GM23338 (cell line): ENCODE measurements around the gene SCPEP1. TPM values are rescaled to one million over a fixed set of nuclear protein-coding genes. Genes with fewer than 3 reads are reported as not detected.

Experiments used
- ATAC-seq: fragments of 200-7000 bp; cut with Tn5 transposase; 3 replicates; pipeline ENCODE4 v1.9.1; 2020
- DNase-seq: peaks from one replicate; pipeline ENCODE4 v3.0.0-alpha.2; 2015; ENCODE audit warnings: low spot score
- H2AFZ ChIP-seq: fragments of 200-600 bp; sonication (generic); 2 replicates; pipeline ENCODE4 v1.8.0; 2016; ENCODE audit warnings: antibody characterized with exemption, mild to moderate bottlenecking, moderate library complexity
- H3F3A ChIP-seq: fragments of 200-600 bp; sonication (generic); replicated peaks from 2 replicates; pipeline ENCODE4 v1.8.0; 2017; ENCODE audit warnings: antibody characterized with exemption, mixed run types, low read depth
- H3K27ac ChIP-seq: fragments of 200-600 bp; sonication (generic); 2 replicates; pipeline ENCODE4 v1.6.1; 2016; ENCODE audit warnings: low read depth
- H3K27me3 ChIP-seq: fragments of 200-600 bp; sonication (generic); 2 replicates; pipeline ENCODE4 v1.8.0; 2016; ENCODE audit warnings: mild to moderate bottlenecking, mixed run types, moderate library complexity; ENCODE audit not compliant: insufficient read depth
- H3K36me3 ChIP-seq: fragments of 200-600 bp; sonication (generic); 2 replicates; pipeline ENCODE4 v1.8.0; 2016; ENCODE audit warnings: mild to moderate bottlenecking; ENCODE audit not compliant: insufficient read depth
- H3K4me1 ChIP-seq: fragments of 200-600 bp; sonication (generic); 2 replicates; pipeline ENCODE4 v1.8.0; 2016; ENCODE audit warnings: mild to moderate bottlenecking, moderate library complexity; ENCODE audit not compliant: insufficient read depth
- H3K4me2 ChIP-seq: fragments of 200-600 bp; sonication (generic); 2 replicates; pipeline ENCODE4 v1.7.1; 2017; ENCODE audit warnings: mixed run types
- H3K4me3 ChIP-seq: fragments of 200-600 bp; sonication (generic); 2 replicates; pipeline ENCODE4 v1.6.1; 2016; ENCODE audit warnings: mixed run types
- H3K79me2 ChIP-seq: fragments of 200-600 bp; sonication (generic); replicated peaks from 2 replicates; pipeline ENCODE4 v1.8.0; 2017; ENCODE audit warnings: mild to moderate bottlenecking; ENCODE audit not compliant: insufficient read depth
- H3K9me2 ChIP-seq: fragments of 200-600 bp; sonication (generic); 2 replicates; pipeline ENCODE4 v1.8.0; 2017; ENCODE audit not compliant: insufficient read depth
- H4K20me1 ChIP-seq: fragments of 200-600 bp; sonication (generic); replicated peaks from 2 replicates; pipeline ENCODE4 v1.8.0; 2017; ENCODE audit warnings: mild to moderate bottlenecking; ENCODE audit not compliant: insufficient read depth
- H3K27ac Mint-ChIP-seq: 2 replicates; pipeline ENCODE4 v1.8.0; 2020; ENCODE audit warnings: inconsistent platforms, mild to moderate bottlenecking, moderate library complexity, mixed read lengths
- H3K27me3 Mint-ChIP-seq: 3 replicates; pipeline ENCODE4 v1.8.0; 2022; ENCODE audit warnings: low read depth, mild to moderate bottlenecking, moderate library complexity, mixed read lengths, inconsistent platforms; ENCODE audit not compliant: insufficient read depth, poor library complexity
- H3K36me3 Mint-ChIP-seq: 3 replicates; pipeline ENCODE4 v1.8.0; 2021; ENCODE audit warnings: low read depth, mild to moderate bottlenecking, inconsistent platforms, moderate library complexity, mixed read lengths
- H3K4me1 Mint-ChIP-seq: 3 replicates; pipeline ENCODE4 v1.8.0; 2020; ENCODE audit warnings: mild to moderate bottlenecking, inconsistent platforms, mixed read lengths
- H3K4me3 Mint-ChIP-seq: 3 replicates; pipeline ENCODE4 v1.8.0; 2021; ENCODE audit warnings: moderate library complexity, mild to moderate bottlenecking, inconsistent platforms, mixed read lengths
- H3K9me3 Mint-ChIP-seq: 3 replicates; pipeline ENCODE4 v1.8.0; 2020; ENCODE audit warnings: moderate library complexity, mild to moderate bottlenecking, inconsistent platforms, mixed read lengths
- CREB1 ChIP-seq: fragments of 250-450 bp; sonication (Bioruptor Pico); IDR thresholded peaks from 2 replicates; pipeline ENCODE4 v1.5.0; 2020; ENCODE audit warnings: low read depth, mild to moderate bottlenecking, moderate library complexity
- EZH2 ChIP-seq: fragments of 200-600 bp; sonication (generic); IDR thresholded peaks from one replicate; pipeline ENCODE4 v1.8.0; 2017; ENCODE audit warnings: antibody characterized with exemption, mild to moderate bottlenecking, low read depth; ENCODE audit not compliant: unreplicated experiment
- JUNB ChIP-seq: IDR thresholded peaks from one replicate; pipeline ENCODE4 v1.6.1; 2016; ENCODE audit warnings: antibody characterized with exemption; ENCODE audit not compliant: unreplicated experiment
- ZNF114 ChIP-seq: fragments of 250-450 bp; sonication (Bioruptor Pico); IDR thresholded peaks from 2 replicates; pipeline ENCODE4 v1.5.0; 2020; ENCODE audit warnings: mild to moderate bottlenecking, moderate library complexity
- polyA plus RNA-seq: library from polyadenylated mRNA; unstranded; fragments of >200 nt; fragmentation: Nextera tagmentation; extraction: Ambion mirVana; gene quantifications from 2 replicates; pipeline ENCODE4 v1.2.1, GENCODE V29; 2016
- total RNA-seq: library from RNA; depleted of rRNA; stranded (reverse); fragments of >200 nt; shearing (Covaris generic); gene quantifications from 2 replicates; pipeline ENCODE4 v1.2.3, GENCODE V29; 2014
- TF ChIP-seq, protein P1 (sequence below): fragments of 250-450 bp; sonication (Bioruptor Pico); IDR thresholded peaks from 2 replicates; pipeline ENCODE4 v1.5.0; 2020; ENCODE audit warnings: mild to moderate bottlenecking, moderate library complexity
- TF ChIP-seq, protein P2 (sequence below): IDR thresholded peaks from 2 replicates; pipeline ENCODE4 v1.6.1; 2016; ENCODE audit warnings: antibody characterized with exemption

SCPEP1 gene
- total and polyA plus RNA-seq, 2 experiments from 2014 or later: 46.6 to 52.1 TPM

DNA sequence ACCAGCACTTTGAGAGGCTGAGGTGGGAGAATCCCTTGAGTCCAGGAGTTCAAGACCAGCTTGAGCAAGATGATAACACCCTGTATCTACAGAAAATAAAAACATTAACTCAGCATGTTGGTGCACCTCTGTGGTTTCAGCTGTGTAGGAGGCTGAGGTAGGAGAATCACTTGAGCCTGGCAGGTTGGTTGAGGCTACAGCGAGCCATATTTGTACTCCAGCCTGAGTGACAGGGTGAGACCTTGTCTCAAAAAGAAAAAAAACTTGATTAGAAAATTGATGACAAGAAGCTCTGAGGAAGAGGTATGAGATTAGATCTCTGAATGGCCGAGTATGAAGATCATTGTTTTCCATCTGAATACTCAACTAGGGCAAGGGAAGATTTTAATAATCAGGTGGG is 31.0 kb downstream of the SCPEP1 start (continued):
- TF ChIP-seq, protein P1, sequence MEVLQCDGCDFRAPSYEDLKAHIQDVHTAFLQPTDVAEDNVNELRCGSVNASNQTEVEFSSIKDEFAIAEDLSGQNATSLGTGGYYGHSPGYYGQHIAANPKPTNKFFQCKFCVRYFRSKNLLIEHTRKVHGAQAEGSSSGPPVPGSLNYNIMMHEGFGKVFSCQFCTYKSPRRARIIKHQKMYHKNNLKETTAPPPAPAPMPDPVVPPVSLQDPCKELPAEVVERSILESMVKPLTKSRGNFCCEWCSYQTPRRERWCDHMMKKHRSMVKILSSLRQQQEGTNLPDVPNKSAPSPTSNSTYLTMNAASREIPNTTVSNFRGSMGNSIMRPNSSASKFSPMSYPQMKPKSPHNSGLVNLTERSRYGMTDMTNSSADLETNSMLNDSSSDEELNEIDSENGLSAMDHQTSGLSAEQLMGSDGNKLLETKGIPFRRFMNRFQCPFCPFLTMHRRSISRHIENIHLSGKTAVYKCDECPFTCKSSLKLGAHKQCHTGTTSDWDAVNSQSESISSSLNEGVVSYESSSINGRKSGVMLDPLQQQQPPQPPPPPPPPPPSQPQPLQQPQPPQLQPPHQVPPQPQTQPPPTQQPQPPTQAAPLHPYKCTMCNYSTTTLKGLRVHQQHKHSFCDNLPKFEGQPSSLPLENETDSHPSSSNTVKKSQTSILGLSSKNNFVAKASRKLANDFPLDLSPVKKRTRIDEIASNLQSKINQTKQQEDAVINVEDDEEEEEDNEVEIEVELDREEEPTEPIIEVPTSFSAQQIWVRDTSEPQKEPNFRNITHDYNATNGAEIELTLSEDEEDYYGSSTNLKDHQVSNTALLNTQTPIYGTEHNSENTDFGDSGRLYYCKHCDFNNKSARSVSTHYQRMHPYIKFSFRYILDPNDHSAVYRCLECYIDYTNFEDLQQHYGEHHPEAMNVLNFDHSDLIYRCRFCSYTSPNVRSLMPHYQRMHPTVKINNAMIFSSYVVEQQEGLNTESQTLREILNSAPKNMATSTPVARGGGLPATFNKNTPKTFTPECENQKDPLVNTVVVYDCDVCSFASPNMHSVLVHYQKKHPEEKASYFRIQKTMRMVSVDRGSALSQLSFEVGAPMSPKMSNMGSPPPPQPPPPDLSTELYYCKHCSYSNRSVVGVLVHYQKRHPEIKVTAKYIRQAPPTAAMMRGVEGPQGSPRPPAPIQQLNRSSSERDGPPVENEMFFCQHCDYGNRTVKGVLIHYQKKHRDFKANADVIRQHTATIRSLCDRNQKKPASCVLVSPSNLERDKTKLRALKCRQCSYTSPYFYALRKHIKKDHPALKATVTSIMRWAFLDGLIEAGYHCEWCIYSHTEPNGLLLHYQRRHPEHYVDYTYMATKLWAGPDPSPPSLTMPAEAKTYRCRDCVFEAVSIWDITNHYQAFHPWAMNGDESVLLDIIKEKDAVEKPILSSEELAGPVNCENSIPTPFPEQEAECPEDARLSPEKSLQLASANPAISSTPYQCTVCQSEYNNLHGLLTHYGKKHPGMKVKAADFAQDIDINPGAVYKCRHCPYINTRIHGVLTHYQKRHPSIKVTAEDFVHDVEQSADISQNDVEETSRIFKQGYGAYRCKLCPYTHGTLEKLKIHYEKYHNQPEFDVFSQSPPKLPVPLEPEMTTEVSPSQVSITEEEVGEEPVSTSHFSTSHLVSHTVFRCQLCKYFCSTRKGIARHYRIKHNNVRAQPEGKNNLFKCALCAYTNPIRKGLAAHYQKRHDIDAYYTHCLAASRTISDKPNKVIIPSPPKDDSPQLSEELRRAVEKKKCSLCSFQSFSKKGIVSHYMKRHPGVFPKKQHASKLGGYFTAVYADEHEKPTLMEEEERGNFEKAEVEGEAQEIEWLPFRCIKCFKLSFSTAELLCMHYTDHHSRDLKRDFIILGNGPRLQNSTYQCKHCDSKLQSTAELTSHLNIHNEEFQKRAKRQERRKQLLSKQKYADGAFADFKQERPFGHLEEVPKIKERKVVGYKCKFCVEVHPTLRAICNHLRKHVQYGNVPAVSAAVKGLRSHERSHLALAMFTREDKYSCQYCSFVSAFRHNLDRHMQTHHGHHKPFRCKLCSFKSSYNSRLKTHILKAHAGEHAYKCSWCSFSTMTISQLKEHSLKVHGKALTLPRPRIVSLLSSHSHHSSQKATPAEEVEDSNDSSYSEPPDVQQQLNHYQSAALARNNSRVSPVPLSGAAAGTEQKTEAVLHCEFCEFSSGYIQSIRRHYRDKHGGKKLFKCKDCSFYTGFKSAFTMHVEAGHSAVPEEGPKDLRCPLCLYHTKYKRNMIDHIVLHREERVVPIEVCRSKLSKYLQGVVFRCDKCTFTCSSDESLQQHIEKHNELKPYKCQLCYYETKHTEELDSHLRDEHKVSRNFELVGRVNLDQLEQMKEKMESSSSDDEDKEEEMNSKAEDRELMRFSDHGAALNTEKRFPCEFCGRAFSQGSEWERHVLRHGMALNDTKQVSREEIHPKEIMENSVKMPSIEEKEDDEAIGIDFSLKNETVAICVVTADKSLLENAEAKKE (CRISPR knock-in tag): no peak
- TF ChIP-seq CREB1 (CRISPR knock-in tag): no peak
- TF ChIP-seq JUNB: no peak

DNA sequence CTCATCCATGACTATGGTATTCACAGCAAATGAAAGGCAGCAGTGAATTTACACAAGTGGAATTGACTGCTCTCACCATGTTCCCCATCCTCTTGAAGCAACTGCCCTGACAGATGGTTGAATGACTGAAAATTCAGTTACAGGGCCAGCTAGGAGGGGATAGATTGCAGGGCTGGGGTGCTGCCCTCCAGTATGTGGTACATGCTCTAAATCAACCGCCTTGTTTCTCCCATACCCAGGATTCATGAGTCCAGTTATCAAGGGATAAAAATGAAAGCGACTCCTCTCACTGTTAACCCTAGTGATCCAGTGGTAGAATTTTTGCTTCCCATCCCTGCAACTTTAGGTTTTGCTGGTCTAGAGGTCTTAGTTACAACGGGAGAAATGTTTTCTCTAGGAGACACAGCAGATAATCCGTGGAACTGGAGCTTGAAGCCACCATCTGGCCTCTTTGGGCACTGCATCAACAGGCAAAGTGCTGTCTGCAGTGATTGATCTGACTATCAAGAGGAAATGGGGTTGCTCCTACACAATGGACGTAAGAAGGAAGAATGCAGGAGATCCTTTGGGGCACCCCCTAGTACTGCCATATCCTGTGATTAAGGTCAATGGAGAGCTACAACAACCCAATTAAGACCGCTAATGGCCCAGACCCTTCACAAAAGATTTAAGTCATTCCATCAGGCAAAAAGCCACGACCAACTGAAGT is 32.0 kb downstream of the SCPEP1 start:
- Histone ChIP-seq H3K27me3 (no peaks in the 10 kb centered on the region), H4K20me1 (no peaks in the 10 kb centered on the region), H3K36me3 (no peaks in the 10 kb centered on the region; the same call in 1 of the 2 replicates), H3K79me2 (no peaks in the 10 kb centered on the region), H3K27ac (no peak overlapping the region), H3K4me1 (no peaks in the 10 kb centered on the region; the same call in 1 of the 2 replicates), H3K4me2 (no peak overlapping the region), H3K4me3 (no peak overlapping the region), H2AFZ (peak overlapping the region; percentile 40), H3F3A (no peaks in the 10 kb centered on the region), H3K9me2 (peaks cover 4% of the 10 kb centered on the region; the same call in 1 of the 2 replicates)
- peak; percentile 92 for DNase-seq
- H3K4me3 Mint-ChIP-seq: no peak overlapping the region
- peaks cover 9% of the 10 kb centered on the region for H3K27me3 Mint-ChIP-seq
- peaks cover 19% of the 10 kb centered on the region for H3K4me1 Mint-ChIP-seq
- H3K36me3 Mint-ChIP-seq: 0 out of 3 replicates have a peak, but pooled peaks cover 4% of the 10 kb centered on the region
- peak overlapping the region; percentile 17 for H3K27ac Mint-ChIP-seq
- ATAC-seq: peak; percentile 95
- no peaks in the 10 kb centered on the region for H3K9me3 Mint-ChIP-seq
- TF ChIP-seq, protein P2, sequence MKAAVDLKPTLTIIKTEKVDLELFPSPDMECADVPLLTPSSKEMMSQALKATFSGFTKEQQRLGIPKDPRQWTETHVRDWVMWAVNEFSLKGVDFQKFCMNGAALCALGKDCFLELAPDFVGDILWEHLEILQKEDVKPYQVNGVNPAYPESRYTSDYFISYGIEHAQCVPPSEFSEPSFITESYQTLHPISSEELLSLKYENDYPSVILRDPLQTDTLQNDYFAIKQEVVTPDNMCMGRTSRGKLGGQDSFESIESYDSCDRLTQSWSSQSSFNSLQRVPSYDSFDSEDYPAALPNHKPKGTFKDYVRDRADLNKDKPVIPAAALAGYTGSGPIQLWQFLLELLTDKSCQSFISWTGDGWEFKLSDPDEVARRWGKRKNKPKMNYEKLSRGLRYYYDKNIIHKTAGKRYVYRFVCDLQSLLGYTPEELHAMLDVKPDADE: no peak
- TF ChIP-seq EZH2: no peak
- no peak for TF ChIP-seq ZNF114 (CRISPR knock-in tag)
- TF ChIP-seq CREB1 (CRISPR knock-in tag): no peak
- TF ChIP-seq, protein P1 (CRISPR knock-in tag): no peak
- no peak for TF ChIP-seq JUNB
